ENCODE measurements around the gene SFTPB.

Gene SFTPB

DNA sequence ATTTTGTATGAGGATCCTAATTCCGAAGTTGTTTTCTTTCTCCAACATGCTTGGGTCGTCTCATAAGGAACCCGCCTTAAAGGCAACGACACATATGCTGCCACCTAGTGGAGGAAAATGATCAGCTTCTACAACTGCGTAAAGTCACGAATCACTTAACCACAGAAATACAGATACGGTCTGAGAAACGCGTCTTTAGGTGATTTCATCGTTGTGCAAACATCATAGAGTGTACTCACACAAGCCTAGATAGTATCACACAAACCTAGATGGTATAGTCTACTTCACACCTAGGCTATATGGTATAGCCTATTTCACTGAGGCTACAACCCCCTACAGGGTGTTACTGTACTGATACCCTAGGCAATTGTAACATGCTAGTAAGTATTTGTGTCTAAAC is 39.3 kb upstream of the SFTPB start:
- Histone ChIP-seq H3K14ac (ENCODE audit: low read length) (no peak overlapping the region), H2AK5ac (ENCODE audit: low read depth, low read length) (no peak overlapping the region), H2BK120ac (ENCODE audit: low read depth, low read length) (no peak overlapping the region), H3K18ac (ENCODE audit: low read length) (no peak overlapping the region), H3K27ac (replicated peaks; ENCODE audit: low read length) (no peak overlapping the region), H3K9me3 (replicated peaks in 1 of 2; ENCODE audit: control insufficient read depth in 2 of 2, insufficient read depth in 1 of 2, low read depth in 1 of 2, low read length in 2 of 2) (no peaks in the 10 kb centered on the region), H2BK12ac (ENCODE audit: low read length) (no peak overlapping the region), H3K4me3 (ENCODE audit: low read length in 2 of 2) (no peak overlapping the region), H3K4ac (ENCODE audit: low read length) (no peak overlapping the region), H3K9ac (ENCODE audit: low read depth, low read length, poor library complexity) (no peak overlapping the region), H3K23ac (ENCODE audit: low read depth, low read length, poor library complexity) (no peak overlapping the region), H3K4me2 (ENCODE audit: insufficient read depth, low read length, poor library complexity, severe bottlenecking) (no peak overlapping the region), H2BK5ac (ENCODE audit: low read length) (no peak overlapping the region), H3K27me3 (ENCODE audit: control insufficient read depth in 3 of 3, insufficient read depth in 3 of 3, low read depth in 1 of 3, low read length in 3 of 3) (peaks cover 0 to 49% (median 4%) of the 10 kb centered on the region in 3 experiments), H2AFZ (ENCODE audit: low read length) (peak overlapping the region; percentile 26), H4K8ac (ENCODE audit: low read depth, low read length) (no peak overlapping the region), H3K79me1 (ENCODE audit: low read depth, low read length) (no peaks in the 10 kb centered on the region), H3K4me1 (ENCODE audit: control insufficient read depth in 2 of 2, insufficient read depth in 1 of 2, low read depth in 1 of 2, low read length in 2 of 2) (no peaks in the 10 kb centered on the region), H2BK15ac (ENCODE audit: low read length) (no peak overlapping the region), H4K91ac (ENCODE audit: low read depth, low read length, poor library complexity) (no peak overlapping the region), H3K36me3 (replicated peaks in 1 of 2; ENCODE audit: control insufficient read depth in 2 of 2, insufficient read depth in 2 of 2, low read length in 2 of 2) (no peaks in the 10 kb centered on the region)
- no CpG with 5 or more reads among the region's 10 CpGs for WGBS, 2 donors (ENCODE audit: extremely low coverage in 2 of 2, insufficient read length in 2 of 2, insufficient replicate concordance in 1 of 2)
- DNase-seq (ENCODE audit: low spot score): peak; percentile 69

- Histone ChIP-seq H3K79me1 (ENCODE audit: low read depth, low read length) (no peaks in the 10 kb centered on the region), H3K27me3 (ENCODE audit: control insufficient read depth in 3 of 3, insufficient read depth in 3 of 3, low read depth in 1 of 3, low read length in 3 of 3) (peaks cover 0 to 47% (median 4%) of the 10 kb centered on the region in 3 experiments), H3K9me3 (replicated peaks in 1 of 2; ENCODE audit: control insufficient read depth in 2 of 2, insufficient read depth in 1 of 2, low read depth in 1 of 2, low read length in 2 of 2) (no peaks in the 10 kb centered on the region), H3K23ac (ENCODE audit: low read depth, low read length, poor library complexity) (no peak overlapping the region), H2BK5ac (ENCODE audit: low read length) (no peak overlapping the region), H4K8ac (ENCODE audit: low read depth, low read length) (no peak overlapping the region), H3K14ac (ENCODE audit: low read length) (no peak overlapping the region), H2BK15ac (ENCODE audit: low read length) (peak overlapping the region; percentile 49), H3K27ac (replicated peaks; ENCODE audit: low read length) (no peak overlapping the region), H2AFZ (ENCODE audit: low read length) (peak overlapping the region; percentile 26), H3K4ac (ENCODE audit: low read length) (no peak overlapping the region), H2BK12ac (ENCODE audit: low read length) (no peak overlapping the region), H3K4me2 (ENCODE audit: insufficient read depth, low read length, poor library complexity, severe bottlenecking) (no peak overlapping the region), H2BK120ac (ENCODE audit: low read depth, low read length) (peak overlapping the region; percentile 70), H3K36me3 (replicated peaks in 1 of 2; ENCODE audit: control insufficient read depth in 2 of 2, insufficient read depth in 2 of 2, low read length in 2 of 2) (no peaks in the 10 kb centered on the region), H3K4me3 (ENCODE audit: low read length in 2 of 2) (no peak overlapping the region), H3K9ac (ENCODE audit: low read depth, low read length, poor library complexity) (no peak overlapping the region), H3K18ac (ENCODE audit: low read length) (no peak overlapping the region), H4K91ac (ENCODE audit: low read depth, low read length, poor library complexity) (no peak overlapping the region), H3K4me1 (ENCODE audit: control insufficient read depth in 2 of 2, insufficient read depth in 1 of 2, low read depth in 1 of 2, low read length in 2 of 2) (no peaks in the 10 kb centered on the region), H2AK5ac (ENCODE audit: low read depth, low read length) (no peak overlapping the region)
- WGBS, 2 donors (ENCODE audit: extremely low coverage in 2 of 2, insufficient read length in 2 of 2, insufficient replicate concordance in 1 of 2): no CpG with 5 or more reads among the region's 10 CpGs
- DNase-seq (ENCODE audit: low spot score): no peak
Observed at GRCh38 chr2:85706599-85707296, 38.7 kb upstream of the SFTPB start.

- Histone ChIP-seq H3K4me1 (ENCODE audit: control insufficient read depth in 2 of 2, insufficient read depth in 1 of 2, low read depth in 1 of 2, low read length in 2 of 2) (peaks cover 0 to 2% of the 10 kb centered on the region in 2 donors), H3K4ac (ENCODE audit: low read length) (no peak overlapping the region), H3K4me2 (ENCODE audit: insufficient read depth, low read length, poor library complexity, severe bottlenecking) (no peak overlapping the region), H3K79me1 (ENCODE audit: low read depth, low read length) (no peaks in the 10 kb centered on the region), H4K91ac (ENCODE audit: low read depth, low read length, poor library complexity) (no peak overlapping the region), H3K36me3 (replicated peaks in 1 of 2; ENCODE audit: control insufficient read depth in 2 of 2, insufficient read depth in 2 of 2, low read length in 2 of 2) (no peaks in the 10 kb centered on the region), H2BK12ac (ENCODE audit: low read length) (no peak overlapping the region), H3K14ac (ENCODE audit: low read length) (no peak overlapping the region), H2AK5ac (ENCODE audit: low read depth, low read length) (no peak overlapping the region), H3K27me3 (ENCODE audit: control insufficient read depth in 3 of 3, insufficient read depth in 3 of 3, low read depth in 1 of 3, low read length in 3 of 3) (peaks cover 0 to 43% (median 4%) of the 10 kb centered on the region in 3 experiments), H2AFZ (ENCODE audit: low read length) (no peak overlapping the region), H2BK15ac (ENCODE audit: low read length) (no peak overlapping the region), H3K9me3 (replicated peaks in 1 of 2; ENCODE audit: control insufficient read depth in 2 of 2, insufficient read depth in 1 of 2, low read depth in 1 of 2, low read length in 2 of 2) (no peaks in the 10 kb centered on the region), H2BK120ac (ENCODE audit: low read depth, low read length) (no peak overlapping the region), H2BK5ac (ENCODE audit: low read length) (no peak overlapping the region), H3K23ac (ENCODE audit: low read depth, low read length, poor library complexity) (no peak overlapping the region), H3K27ac (replicated peaks; ENCODE audit: low read length) (no peak overlapping the region), H3K4me3 (ENCODE audit: low read length in 2 of 2) (no peak overlapping the region), H4K8ac (ENCODE audit: low read depth, low read length) (no peak overlapping the region), H3K9ac (ENCODE audit: low read depth, low read length, poor library complexity) (no peak overlapping the region), H3K18ac (ENCODE audit: low read length) (no peak overlapping the region)
- no peak for DNase-seq (ENCODE audit: low spot score)
- WGBS, 2 donors (ENCODE audit: extremely low coverage in 2 of 2, insufficient read length in 2 of 2, insufficient replicate concordance in 1 of 2): no CpG with 5 or more reads among the region's 6 CpGs
Observed at GRCh38 chr2:85706063-85706462, 38.1 kb upstream of the SFTPB start.

DNA sequence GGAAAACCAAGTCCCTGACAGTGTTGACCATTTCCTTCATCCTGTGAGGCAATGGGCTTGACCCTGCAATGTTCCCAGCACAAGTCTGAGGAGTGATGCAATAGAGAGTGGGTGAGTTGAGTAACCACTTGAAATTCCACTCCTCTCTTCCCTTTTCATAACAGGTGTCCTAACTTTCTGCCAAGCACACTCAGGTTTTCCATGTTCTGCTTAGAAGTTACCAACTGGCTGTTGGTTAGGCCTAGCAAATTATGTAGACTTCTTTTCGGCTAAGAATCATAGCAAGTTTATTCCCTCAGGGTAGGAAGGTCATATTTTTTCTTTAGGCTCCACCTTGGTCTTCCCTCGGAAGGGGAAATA is 37.7 kb upstream of the SFTPB start:
- Histone ChIP-seq H2BK15ac (ENCODE audit: low read length) (no peak overlapping the region), H2AFZ (ENCODE audit: low read length) (no peak overlapping the region), H2BK12ac (ENCODE audit: low read length) (no peak overlapping the region), H3K23ac (ENCODE audit: low read depth, low read length, poor library complexity) (no peak overlapping the region), H3K36me3 (replicated peaks in 1 of 2; ENCODE audit: control insufficient read depth in 2 of 2, insufficient read depth in 2 of 2, low read length in 2 of 2) (no peaks in the 10 kb centered on the region), H3K18ac (ENCODE audit: low read length) (no peak overlapping the region), H3K4me2 (ENCODE audit: insufficient read depth, low read length, poor library complexity, severe bottlenecking) (no peak overlapping the region), H2AK5ac (ENCODE audit: low read depth, low read length) (no peak overlapping the region), H2BK5ac (ENCODE audit: low read length) (no peak overlapping the region), H3K4me1 (ENCODE audit: control insufficient read depth in 2 of 2, insufficient read depth in 1 of 2, low read depth in 1 of 2, low read length in 2 of 2) (peaks cover 0 to 2% of the 10 kb centered on the region in 2 donors), H3K27ac (replicated peaks; ENCODE audit: low read length) (no peak overlapping the region), H3K4me3 (ENCODE audit: low read length in 2 of 2) (no peak overlapping the region), H4K91ac (ENCODE audit: low read depth, low read length, poor library complexity) (no peak overlapping the region), H4K8ac (ENCODE audit: low read depth, low read length) (no peak overlapping the region), H3K27me3 (ENCODE audit: control insufficient read depth in 3 of 3, insufficient read depth in 3 of 3, low read depth in 1 of 3, low read length in 3 of 3) (peaks cover 0 to 39% (median 4%) of the 10 kb centered on the region in 3 experiments), H3K9me3 (replicated peaks in 1 of 2; ENCODE audit: control insufficient read depth in 2 of 2, insufficient read depth in 1 of 2, low read depth in 1 of 2, low read length in 2 of 2) (no peaks in the 10 kb centered on the region), H3K14ac (ENCODE audit: low read length) (no peak overlapping the region), H3K9ac (ENCODE audit: low read depth, low read length, poor library complexity) (no peak overlapping the region), H3K79me1 (ENCODE audit: low read depth, low read length) (no peaks in the 10 kb centered on the region), H2BK120ac (ENCODE audit: low read depth, low read length) (no peak overlapping the region), H3K4ac (ENCODE audit: low read length) (no peak overlapping the region)
- no peak for DNase-seq (ENCODE audit: low spot score)
- no CpG with 5 or more reads among the region's 2 CpGs for WGBS, 2 donors (ENCODE audit: extremely low coverage in 2 of 2, insufficient read length in 2 of 2, insufficient replicate concordance in 1 of 2)
